ENCODE measurements around the gene EPS8L2.

- TF ChIP-seq CTCF (conservative IDR thresholded peaks at IDR 0.05; ENCODE audit: low read length) (no peak), EZH2phosphoT487 (IDR thresholded peaks at IDR 0.05; ENCODE audit: borderline replicate concordance) (no peak)
These were observed 26.5 kb upstream of the EPS8L2 start for GRCh38 chr11:679271-680207.
